GM21390 (cell line): ENCODE data around the gene DIP2C.
"Not testable (repeated sequence)": the region's sequence is repeated elsewhere in the genome, so short reads cannot be mapped to it uniquely, and the experiment has no call there.

Experiments used
- ATAC-seq: cut with Tn5 transposase; IDR thresholded peaks from one replicate; pipeline ENCODE4 v1.9.1; 2021; ENCODE audit not compliant: unreplicated experiment

Gene DIP2C

DNA sequence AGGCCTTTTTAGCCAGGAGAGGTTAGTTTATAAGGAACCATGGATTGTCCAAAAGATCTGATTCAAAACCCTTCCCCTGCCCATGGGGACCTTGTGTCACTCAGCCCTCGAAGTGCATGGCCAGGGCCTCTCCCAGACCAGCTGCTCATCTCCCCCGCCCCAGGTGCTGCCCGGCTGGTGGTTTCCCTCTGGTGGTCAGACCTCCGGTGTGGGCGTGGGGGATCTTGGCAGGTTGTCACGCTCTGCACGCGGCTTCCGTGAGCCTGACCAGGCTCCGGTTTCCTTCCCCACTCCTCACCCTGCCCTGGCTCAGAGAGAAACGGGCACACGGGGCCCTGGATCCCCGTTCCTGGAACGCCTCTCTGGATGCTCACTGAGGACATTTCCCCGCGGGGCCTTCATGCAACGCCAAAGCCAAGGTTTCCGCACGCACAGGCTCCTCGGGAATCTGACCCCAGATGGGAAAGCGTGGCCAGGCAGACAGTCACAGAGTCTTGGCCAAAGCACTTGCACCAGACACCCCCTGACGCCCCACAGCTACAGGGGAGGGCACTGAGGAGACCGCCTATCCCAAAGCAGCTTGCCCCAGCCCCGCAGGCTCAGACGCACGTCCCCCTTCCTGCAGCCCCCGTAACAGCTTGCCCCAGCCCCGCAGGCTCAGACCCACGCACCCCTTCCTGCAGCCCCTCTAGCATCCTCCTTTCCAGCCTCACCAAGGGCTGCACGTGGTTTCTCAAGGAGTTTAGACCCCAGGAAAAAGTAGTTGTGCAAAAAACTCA is 7.8 kb upstream of the DIP2C start:
- ATAC-seq = no peak

DNA sequence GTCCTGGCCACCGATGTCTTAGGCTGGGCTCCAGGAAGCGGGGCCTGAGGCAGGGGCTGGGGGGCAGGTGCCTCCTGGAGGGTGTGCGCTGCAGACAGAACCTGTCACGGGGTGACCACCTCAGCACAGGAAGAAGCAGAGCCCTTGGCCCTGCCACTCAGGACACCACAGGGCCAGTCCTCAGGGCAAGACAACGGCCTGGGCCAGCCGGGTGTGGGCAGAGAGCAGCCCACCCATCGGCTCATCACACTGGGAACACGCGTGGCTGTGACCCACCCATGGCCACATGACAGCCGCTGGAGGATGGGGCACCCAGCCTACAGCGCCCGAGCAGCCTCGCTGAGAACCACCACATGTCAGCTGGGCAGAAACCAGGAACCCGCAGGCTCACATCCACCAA is 5.9 kb upstream of the DIP2C start:
- ATAC-seq = no peak

DNA sequence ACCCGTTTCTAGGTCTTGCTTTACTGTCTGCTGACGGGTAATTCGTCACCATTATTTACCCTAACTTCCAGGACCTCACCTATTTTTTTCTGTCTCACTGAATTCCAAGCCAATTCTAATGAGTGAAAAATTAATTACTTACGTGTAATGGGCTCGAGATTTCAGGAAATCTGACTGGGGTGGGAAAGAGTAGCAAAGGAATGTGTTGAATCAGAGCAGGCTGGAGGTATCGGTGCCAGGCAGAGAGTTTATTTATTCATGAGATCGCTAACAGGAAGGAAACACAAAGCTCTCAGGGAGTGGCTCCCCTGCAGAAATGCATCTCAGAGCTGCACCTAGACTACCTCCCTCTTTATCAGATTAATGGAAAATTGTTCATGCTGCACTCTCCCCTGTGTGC is 4.0 kb upstream of the DIP2C start:
- ATAC-seq = no peak

DNA sequence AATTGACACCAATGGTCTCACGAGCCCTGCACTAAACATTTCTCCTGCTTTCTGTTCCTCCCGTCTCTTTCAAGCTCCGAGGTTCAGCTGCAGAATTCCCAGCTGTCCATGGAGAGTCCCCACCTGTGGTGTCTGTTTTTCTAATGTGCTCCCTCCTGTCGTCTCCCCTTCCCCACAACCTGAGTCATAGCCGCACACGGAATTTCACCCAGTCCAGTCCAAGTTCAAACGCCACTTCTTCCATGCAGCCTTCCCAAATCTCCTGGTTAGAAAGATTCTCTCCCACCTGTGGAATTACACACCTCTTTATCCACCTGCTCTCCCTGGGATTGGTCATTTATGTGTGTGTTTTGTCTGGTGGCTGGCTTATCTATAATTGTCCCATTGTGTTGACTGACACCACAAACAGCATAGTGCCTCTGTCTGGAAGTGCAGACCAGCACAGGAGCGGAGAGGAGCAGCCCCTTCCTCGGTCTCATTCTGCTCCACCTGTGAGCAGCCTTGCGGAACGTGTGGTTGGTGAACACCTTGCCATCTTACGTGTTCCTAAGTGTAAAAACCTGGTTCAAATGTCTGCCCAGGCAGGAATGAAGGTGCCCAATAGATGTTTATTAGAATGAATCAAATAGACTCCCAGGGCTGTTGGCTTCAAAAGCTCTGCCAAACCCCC is 3.3 kb upstream of the DIP2C start:
- ATAC-seq = no peak

DNA sequence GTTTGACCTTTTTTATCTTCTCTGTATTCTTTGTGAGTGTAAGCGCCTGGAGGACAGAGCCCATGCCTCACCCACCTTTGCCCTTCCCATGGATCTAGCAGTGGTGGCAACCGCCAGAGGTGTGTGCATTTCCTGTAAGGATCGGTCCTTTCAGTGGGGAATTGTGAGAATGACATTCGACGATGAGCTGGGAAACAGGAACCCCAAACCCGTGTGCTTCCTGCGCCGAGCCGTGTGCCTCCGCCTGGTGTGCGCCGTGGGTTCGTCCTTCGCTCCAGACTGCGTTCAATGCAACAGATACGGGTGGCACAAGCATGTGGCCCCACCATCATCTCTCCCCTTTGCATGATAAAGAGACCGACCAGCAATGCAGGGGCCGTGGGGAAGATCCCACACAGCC is 1.7 kb upstream of the DIP2C start:
- ATAC-seq = no peak

DNA sequence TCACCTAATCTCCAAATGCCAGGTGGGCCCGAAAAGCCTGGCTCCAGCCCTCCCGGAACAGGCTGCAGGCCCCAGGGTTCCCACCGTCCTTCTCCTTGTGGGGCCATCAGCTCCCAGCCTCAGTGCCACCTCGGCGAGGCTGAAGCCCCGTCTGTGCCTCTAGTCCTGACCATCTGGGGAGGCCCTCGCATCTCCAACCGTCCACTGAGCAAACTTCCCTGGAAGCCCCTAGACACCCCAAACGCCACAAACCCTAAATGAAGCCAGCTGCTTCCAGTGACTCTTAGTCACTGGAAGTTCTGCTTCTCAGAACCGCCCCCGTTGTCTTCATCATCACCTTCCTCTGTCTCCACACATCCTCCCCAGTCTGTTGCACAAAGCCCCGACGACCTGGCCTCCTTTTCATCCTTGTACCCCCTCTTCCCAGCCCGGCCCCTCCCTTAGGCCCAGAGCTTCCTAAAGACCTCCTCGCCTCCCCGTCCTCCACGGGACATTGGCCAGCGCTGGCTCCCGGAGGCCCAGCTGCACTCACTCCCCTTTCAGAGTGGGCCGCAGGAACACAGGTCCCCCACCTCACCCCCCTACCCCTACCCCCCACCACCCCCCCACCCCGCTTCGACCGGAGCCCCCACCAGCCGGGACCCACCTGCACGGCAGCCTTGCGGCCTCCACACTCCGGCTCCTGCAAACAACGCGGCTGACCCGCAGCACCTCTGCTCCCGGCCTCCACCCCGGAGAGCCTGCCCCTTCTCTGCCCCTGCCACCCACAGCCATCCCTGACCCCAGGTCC is 1.1 kb upstream of the DIP2C start:
- ATAC-seq = no peak

DNA sequence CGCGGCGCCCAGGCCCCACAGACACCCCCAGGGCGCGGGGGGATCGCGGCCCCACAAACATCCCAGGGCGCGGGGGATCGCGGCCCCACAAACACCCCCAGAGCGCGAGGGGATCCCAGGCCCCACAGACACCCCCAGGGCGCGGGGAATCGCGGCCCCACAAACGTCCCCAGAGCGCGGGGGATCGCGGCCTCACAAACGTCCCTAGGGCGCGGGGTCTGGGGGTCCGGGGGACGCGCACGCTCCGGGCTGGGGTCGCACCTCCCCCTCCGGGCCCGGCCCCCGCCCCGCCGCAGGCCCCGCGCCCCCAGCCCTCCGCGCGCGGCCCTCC is 382 bp downstream of the DIP2C start:
- ATAC-seq = no peak

DNA sequence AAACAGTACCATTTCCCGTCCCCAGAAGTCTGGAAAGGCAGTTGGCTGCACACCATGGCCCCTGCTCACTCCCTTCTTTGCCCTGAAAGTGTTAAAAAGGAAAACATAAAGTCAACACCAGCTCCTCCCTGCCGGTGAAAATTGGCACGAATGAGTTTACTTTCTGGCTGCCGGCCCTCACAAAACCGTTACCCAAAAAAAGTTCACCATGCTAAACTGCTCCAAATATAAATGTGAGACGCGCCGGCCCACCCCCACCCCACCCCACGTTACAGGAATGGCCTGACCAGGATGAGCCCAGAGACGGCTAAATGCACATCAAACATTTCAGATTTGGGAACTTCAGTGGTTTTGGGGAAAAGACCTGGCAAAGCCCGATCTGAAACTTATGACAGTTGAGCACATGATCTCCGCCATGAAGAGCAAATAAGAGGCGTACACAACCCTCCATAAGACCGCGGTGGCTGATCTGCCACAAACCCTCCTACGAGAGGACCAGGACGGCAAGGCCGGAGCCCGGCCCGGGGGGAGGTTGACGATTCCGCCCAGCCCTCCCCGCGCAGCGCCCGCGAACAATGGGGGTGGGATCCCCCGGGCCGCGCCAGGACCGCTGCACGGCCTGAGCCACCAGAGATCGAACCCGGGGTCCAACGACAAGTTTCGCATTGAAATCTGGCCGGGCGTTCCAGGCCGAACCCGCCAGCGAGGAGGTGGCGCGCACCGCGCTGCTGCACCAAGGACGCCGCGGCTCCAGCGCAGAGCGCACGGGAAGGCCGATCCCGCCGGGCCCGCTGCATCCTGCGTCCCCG is 952 bp downstream of the DIP2C start:
- no peak for ATAC-seq

DNA sequence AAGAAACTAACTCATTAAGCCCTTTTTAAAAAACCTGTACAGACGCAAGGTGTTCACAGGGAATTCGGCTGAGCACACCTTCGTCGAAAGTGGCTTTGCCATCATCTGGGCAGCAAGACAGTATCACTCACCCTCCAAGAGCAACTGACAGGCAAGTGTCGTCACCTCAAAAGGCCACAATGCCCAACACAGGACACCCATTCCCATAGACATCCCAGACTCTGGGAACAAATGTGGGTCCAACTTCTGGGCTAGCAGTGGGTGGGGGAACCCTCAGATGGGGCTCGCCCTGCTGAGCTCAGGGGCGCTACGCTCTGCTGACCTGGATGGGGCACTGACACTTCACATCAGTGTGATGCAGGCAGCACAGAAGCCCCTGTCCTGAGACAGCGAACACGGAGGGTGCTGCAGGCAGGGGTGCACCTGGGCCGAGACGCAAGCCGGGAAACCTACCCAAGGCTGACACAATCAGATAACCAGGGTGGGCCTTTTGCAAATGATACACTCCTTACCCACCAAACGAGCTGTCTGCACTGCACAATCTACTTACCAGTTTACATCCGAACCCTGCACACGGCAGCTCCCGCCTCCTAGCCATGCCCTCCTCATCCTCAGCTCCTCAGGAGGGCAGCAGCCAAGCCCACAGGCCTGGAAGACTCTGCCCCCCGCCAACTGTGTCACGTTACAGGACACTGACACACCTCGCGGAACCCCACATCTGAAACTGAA is 1.7 kb downstream of the DIP2C start:
- no peak for ATAC-seq

DNA sequence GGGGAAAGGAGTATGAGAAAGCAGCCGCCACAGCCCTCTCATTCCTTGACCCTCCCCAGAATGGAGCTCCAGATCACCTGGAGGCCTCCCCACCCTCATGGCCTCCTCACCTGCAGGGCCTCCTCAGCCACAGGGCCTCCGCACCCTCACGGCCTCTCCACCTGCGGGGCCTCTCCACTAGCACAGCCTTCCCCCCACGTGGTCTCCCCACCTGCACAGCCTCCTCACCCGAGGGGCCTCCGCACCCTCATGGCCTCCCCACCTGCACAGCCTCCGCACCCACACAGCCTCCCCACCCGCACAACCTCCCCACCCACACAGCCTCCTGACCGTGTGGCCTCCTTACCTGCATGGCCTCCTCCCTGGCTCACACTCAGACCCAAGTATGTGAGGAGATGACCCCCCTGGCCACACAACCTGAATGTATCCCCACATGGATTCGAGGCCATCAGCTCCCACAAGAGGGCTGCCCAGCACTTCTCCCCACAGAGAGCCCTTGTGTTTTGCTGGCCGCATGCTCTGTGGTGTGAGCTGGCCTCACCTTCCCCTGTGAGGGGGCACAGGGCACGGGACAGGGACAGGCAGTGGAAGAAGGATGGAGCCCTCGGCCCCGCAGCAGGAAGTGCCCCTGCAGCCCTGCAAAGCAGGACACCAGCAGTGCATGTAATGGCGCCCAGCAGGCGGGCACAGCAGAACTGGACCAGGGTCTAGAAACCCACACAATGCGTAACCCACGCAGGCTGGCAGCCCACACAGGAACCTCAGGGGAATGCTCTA is 3.1 kb downstream of the DIP2C start:
- no peak for ATAC-seq

DNA sequence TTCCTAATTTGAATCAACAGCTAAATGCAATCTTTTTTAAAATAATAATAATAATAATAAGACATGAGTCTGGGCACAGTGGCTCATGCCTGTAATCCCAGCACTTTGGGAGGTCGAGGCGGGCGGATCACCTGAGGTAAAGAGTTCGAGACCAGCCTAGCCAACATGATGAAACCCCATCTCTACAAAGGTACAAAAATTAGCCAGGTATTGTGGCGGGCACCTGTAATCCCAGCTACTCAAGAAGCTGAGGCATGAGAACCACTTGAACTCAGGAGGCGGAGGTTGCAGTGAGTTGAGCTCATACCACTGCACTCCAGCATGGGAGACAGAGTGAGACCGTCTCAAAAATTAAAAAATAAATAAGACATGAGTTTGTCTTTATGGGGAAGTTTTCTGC is 3.9 kb downstream of the DIP2C start:
- ATAC-seq = no peak

DNA sequence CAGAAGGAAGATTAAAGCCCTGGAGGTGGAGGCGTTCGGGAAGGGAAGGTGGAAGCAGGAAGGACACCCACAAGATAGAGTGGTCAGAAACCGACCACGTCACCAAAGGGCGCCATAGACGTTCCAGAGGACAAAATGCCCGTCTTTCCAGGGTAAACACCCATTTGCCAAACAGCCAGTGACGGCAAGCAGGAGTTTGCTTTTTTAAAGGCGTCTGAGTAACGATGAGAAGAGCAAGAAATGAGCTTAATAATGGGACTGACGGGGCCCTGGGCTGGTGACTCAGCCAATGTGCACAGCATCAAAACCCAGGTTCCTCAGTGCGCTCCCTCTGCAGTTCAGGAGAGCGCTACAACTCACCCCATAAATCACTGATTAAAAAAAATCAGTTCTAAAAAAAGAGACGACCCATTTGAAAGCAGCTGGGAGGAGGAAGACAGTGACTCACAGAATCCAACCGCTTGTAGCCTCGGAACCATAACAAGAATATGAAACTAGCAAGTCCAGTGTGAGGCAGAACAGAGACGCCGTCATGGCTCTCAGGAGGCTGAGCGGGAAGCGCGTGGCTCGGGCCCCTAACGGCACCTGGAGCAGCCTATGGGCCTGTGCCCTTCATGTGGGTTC is 5.9 kb downstream of the DIP2C start:
- ATAC-seq = no peak

DNA sequence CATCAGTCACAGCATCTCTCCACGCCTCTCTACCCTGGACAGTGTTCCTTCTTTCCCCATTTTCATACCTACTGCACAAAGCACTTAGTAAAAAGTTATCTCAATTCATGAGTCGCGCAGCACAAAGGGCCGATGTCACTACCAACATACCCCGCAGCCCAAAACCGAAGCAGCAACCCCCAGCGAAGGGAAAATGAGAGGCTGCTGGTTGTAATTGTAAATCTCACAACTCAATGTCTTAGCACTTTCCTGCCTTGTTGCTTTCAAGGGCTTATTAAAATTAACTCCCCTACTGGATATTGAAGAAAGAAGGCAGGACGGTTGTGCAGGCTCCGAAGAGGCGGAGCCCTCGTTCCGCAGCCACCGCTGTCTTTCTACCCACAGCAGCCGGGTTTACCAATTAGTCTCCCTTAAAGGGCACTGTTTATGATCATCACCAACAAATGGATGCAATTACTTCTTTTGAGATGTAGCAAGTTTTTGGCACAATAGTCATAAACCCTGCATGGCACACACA is 6.5 kb downstream of the DIP2C start:
- ATAC-seq = no peak

DNA sequence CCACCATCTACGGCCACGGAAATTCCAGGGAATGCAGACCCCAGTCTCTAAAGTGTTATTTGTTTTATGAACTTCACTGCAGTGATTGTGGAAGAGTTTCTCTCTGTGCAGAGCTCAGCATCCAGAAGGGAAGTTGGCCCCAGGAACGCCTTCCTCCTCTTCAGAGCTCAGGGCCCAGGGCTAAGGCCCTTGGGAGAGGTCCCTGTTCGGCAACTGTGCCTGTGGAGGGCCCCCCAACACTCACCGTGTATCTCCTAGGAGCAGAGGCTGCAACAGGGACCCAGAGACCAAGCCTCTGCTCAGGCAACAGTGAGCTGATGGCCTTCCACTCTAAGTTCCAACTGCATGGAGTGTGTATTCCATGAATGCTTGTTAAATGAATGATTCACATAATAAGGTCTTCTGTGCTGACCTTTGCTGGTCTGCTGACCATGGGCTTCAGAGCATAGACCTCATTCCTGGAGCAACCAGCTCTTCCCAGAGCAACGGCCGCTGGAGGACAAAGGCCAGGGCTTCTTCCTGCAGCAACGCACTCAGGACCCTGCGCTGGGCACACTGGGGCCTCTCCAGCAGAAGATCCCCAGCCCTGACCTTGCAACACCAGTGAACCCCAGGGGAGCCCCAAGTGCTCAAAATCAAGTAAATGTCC is 7.7 kb downstream of the DIP2C start:
- ATAC-seq = no peak

DNA sequence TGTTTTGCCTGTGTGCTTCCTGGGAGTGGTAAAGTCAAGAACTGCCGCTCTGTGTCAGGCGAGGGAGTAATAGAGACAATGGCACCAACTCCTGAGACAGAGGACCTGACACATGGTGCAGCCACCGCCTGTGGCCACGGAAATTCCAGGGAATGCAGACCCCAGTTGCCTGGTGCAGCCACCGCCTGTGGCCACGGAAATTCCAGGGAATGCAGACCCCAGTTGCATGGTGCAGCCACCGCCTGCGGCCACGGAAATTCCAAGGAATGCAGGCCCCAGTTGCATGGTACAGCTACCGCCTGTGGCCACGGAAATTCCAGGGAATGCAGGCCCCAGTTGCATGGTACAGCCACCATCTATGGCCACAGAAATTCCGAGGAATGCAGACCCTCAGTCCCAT is 8.7 kb downstream of the DIP2C start:
- no peak for ATAC-seq

DNA sequence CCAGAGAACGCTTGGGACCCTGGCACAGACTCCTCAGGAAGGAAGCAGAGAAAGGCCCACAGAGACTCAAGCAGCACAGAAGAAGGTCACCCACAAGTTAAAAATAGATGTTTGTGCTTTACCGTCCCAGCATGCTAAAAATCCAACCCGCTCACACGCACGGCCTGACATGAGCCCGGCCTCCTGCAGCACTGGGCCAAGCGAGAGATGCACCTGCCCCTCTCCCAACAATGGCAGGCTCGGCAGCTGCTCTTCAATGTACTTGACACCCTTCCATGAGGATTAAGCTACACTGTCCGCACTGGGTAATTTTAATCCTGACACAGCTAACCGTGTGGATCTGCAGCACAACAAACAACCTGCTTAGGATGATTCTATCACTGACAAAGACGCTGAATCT is 9.3 kb downstream of the DIP2C start:
- ATAC-seq = no peak

DNA sequence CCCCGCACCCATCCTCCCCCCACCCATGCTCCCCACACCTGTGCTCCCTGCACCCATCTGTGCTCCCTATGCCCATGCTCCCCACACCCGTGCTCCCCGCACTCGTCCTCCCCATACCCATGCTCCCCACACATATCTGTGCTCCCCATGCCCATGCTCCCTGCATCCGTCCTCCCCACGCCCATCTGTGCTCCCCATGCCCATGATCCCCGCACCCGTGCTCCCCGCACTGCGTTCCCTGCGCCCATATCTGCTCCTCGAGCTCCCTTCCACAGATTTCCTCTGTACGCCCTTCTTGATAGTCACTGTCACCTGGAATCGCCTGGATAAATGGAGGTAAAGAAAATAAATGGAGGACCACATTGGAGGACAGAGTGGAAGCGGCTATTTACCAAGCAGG is 9.9 kb downstream of the DIP2C start:
- ATAC-seq = no peak

DNA sequence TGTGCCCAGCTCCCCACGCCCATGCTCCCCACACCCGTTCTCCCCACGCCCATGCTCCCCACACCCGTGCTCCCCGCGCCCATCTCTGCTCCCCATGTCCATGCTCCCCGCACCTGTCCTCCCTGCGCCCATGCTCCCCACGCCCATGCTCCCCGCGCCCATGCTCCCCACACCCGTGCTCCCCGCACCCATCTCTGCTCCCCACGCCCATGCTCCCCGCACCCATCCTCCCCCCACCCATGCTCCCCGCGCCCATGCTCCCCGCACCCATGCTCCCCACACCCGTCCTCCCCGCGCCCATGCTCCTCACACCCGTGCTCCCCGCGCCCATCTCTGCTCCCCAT is 10.8 kb downstream of the DIP2C start:
- not testable (repeated sequence) for ATAC-seq
